Measurements from ENCODE around the gene SLC43A3.

GRCh38 chr11:57390535-57390934 is 36.4 kb downstream of the SLC43A3 start, which contains the start of gene PRG2:
- TF ChIP-seq POLR2AphosphoS5 (IDR thresholded peaks at IDR 0.05; ENCODE audit: control insufficient read depth, insufficient read depth, low read depth, low read length), result no peak
- no peak for TF ChIP-seq POLR2A (conservative IDR thresholded peaks at IDR 0.05)
- TF ChIP-seq ELK1 (CRISPR knock-in tag; IDR thresholded peaks at IDR 0.05), result no peak
- no peak for TF ChIP-seq CTCF (IDR thresholded peaks at IDR 0.05 in 2 of 3, conservative IDR thresholded peaks at IDR 0.05 in 1 of 3; ENCODE audit: insufficient read depth in 2 of 3, low read depth in 1 of 3, low read length in 3 of 3)
- TF ChIP-seq DLX4 (CRISPR knock-in tag; IDR thresholded peaks at IDR 0.05), result no peak
- TF ChIP-seq PTRF (tag; IDR thresholded peaks at IDR 0.05), result no peak
- peak; percentile 89 for TF ChIP-seq ZNF24 (IDR thresholded peaks at IDR 0.05)
- no peak for TF ChIP-seq POLR2AphosphoS2 (IDR thresholded peaks at IDR 0.05; ENCODE audit: low read length)
- TF ChIP-seq ARNT (IDR thresholded peaks at IDR 0.05), result no peak
- TF ChIP-seq RNF2 (IDR thresholded peaks at IDR 0.05), result no peak
- TF ChIP-seq MAFK (IDR thresholded peaks at IDR 0.05; ENCODE audit: low read length), result no peak
- no peak for TF ChIP-seq HMBOX1 (IDR thresholded peaks at IDR 0.05)
- no peak for TF ChIP-seq HDAC6 (IDR thresholded peaks at IDR 0.05; ENCODE audit: low read depth, low read length)

All from K562 (cell line).